ENCODE results near the gene LRFN5.

LRFN5 gene

DNA sequence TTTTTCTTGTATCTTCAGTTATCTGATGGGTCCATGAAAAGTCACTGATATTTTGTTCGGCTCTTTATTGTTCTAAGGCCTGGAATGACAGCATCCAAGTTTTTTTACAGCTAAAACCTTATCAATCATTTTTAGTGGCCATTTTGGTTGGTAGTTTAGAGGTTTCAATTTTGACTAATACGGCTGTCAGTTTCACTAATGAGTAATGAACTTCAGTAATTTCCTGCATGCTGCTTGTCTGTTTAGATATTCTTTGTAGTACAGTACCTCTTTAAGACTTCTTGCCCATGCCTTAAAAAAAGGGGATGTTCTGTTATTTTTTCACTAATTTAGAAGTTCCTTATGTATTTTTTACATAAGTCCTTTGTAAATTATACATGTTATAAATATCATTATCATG, 176.7 kb downstream of the LRFN5 start:
- Histone ChIP-seq H3K36me3 (ENCODE audit: insufficient read depth, low read length) (no peaks in the 10 kb centered on the region), H3K4me3 (ENCODE audit: low read length) (no peak overlapping the region), H3K4me1 (ENCODE audit: insufficient read depth, low read length) (no peaks in the 10 kb centered on the region), H3K9me3 (ENCODE audit: insufficient read depth, low read depth, low read length) (no peaks in the 10 kb centered on the region), H3K27me3 (ENCODE audit: insufficient read depth, low read length) (no peaks in the 10 kb centered on the region), H3K9ac (ENCODE audit: low read depth, low read length) (no peak overlapping the region), H3K27ac (ENCODE audit: low read depth, low read length) (no peak overlapping the region)
- WGBS, result 94% methylated on average over 2 of the region's 2 CpGs

DNA sequence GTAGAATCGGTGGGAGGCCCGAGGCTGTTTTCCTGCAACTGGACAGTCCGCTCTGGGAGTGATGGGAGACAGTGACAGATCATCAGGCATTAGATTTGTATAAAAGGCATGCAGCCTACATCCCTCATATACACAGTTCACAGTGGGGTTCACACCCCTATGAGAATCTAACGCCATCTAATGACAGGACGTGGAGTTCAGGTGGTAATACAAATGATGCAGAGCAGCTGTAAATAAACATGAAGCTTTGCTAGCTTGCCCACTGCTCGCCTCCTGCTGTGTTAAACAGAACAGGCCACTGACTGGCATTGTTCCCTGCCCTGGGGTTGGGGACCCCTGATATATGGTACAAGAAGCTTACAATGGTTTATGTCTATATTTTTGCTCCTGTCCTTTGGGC, 179.0 kb downstream of the LRFN5 start:
- H3K36me3 ChIP-seq (ENCODE audit: insufficient read depth, low read length), result no peaks in the 10 kb centered on the region
- no peak overlapping the region for H3K27ac ChIP-seq (ENCODE audit: low read depth, low read length)
- no peaks in the 10 kb centered on the region for H3K27me3 ChIP-seq (ENCODE audit: insufficient read depth, low read length)
- H3K4me1 ChIP-seq (ENCODE audit: insufficient read depth, low read length), result no peaks in the 10 kb centered on the region
- 87% methylated on average over 6 of the region's 6 CpGs for WGBS
- no peak overlapping the region for H3K9ac ChIP-seq (ENCODE audit: low read depth, low read length)
- H3K4me3 ChIP-seq (ENCODE audit: low read length), result no peak overlapping the region
- H3K9me3 ChIP-seq (ENCODE audit: insufficient read depth, low read depth, low read length), result no peaks in the 10 kb centered on the region

GRCh38 chr14:41799817-41800216, 193.1 kb downstream of the LRFN5 start:
- Histone ChIP-seq H3K27me3 (ENCODE audit: insufficient read depth, low read length) (no peaks in the 10 kb centered on the region), H3K9me3 (ENCODE audit: insufficient read depth, low read depth, low read length) (no peaks in the 10 kb centered on the region), H3K4me3 (ENCODE audit: low read length) (no peak overlapping the region), H3K36me3 (ENCODE audit: insufficient read depth, low read length) (no peaks in the 10 kb centered on the region), H3K4me1 (ENCODE audit: insufficient read depth, low read length) (no peaks in the 10 kb centered on the region), H3K27ac (ENCODE audit: low read depth, low read length) (no peak overlapping the region), H3K9ac (ENCODE audit: low read depth, low read length) (no peak overlapping the region)
- WGBS, result no CpG with 5 or more reads among the region's 1 CpG

- Histone ChIP-seq H3K36me3 (ENCODE audit: insufficient read depth, low read length) (no peaks in the 10 kb centered on the region), H3K4me3 (ENCODE audit: low read length) (no peak overlapping the region), H3K9ac (ENCODE audit: low read depth, low read length) (no peak overlapping the region), H3K27me3 (ENCODE audit: insufficient read depth, low read length) (no peaks in the 10 kb centered on the region), H3K4me1 (ENCODE audit: insufficient read depth, low read length) (no peaks in the 10 kb centered on the region), H3K27ac (ENCODE audit: low read depth, low read length) (no peak overlapping the region), H3K9me3 (ENCODE audit: insufficient read depth, low read depth, low read length) (no peaks in the 10 kb centered on the region)
- WGBS, result 99% methylated on average over 5 of the region's 5 CpGs
Measured at GRCh38 chr14:41805633-41806032, 199.0 kb downstream of the LRFN5 start.

GRCh38 chr14:41806366-41806975, 199.8 kb downstream of the LRFN5 start:
- 84% methylated on average over 5 of the region's 5 CpGs for WGBS
- Histone ChIP-seq H3K9me3 (ENCODE audit: insufficient read depth, low read depth, low read length) (no peaks in the 10 kb centered on the region), H3K27me3 (ENCODE audit: insufficient read depth, low read length) (no peaks in the 10 kb centered on the region), H3K4me3 (ENCODE audit: low read length) (no peak overlapping the region), H3K4me1 (ENCODE audit: insufficient read depth, low read length) (no peaks in the 10 kb centered on the region), H3K27ac (ENCODE audit: low read depth, low read length) (no peak overlapping the region), H3K9ac (ENCODE audit: low read depth, low read length) (no peak overlapping the region), H3K36me3 (ENCODE audit: insufficient read depth, low read length) (no peaks in the 10 kb centered on the region)

DNA sequence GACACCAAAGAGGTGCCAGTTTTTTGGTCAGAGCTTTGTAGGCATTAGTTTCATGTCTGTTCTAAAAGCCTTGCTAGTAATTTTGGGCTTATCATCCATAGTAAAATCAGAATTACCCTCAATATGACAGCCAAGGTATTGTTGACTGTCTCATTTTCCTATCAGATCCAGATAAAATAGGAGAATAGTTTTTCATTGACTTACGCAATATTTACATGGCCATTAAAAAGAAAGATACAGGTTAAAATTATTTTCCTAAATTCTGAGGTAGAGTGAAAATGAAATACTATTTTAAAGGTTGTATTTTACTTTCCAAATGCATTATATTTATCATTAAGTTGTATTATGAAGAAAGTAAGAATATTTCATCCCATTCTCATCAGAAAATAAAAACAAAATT, 203.7 kb downstream of the LRFN5 start:
- no peaks in the 10 kb centered on the region for H3K36me3 ChIP-seq (ENCODE audit: insufficient read depth, low read length)
- WGBS, result no CpG with 5 or more reads among the region's 1 CpG

DNA sequence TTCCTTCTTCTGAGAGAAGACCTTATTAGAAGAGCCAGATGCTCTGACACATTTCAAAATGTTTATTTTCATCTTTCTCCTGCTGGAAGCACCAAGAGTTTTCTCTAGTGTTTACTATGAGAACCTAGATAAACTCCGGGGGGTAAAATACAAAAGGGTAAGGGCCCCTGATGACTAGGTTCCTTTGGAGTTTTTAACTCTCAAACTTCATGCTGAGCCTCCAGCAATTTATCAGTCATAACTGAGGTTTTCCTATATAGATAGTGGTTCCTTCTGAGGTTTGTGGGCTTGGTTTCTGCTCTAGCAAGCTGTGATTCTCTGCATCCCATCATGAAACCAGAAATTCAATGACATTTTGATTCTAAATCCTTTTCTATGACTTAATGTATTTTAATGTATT, 210.9 kb downstream of the LRFN5 start:
- H3K4me3 ChIP-seq (ENCODE audit: low read length), result no peak overlapping the region
- no peak overlapping the region for H3K27ac ChIP-seq (ENCODE audit: low read depth, low read length)
- 100% methylated on average over 1 of the region's 1 CpG for WGBS
- no peaks in the 10 kb centered on the region for H3K27me3 ChIP-seq (ENCODE audit: insufficient read depth, low read length)
- no peaks in the 10 kb centered on the region for H3K9me3 ChIP-seq (ENCODE audit: insufficient read depth, low read depth, low read length)
- no peak overlapping the region for H3K9ac ChIP-seq (ENCODE audit: low read depth, low read length)
- no peaks in the 10 kb centered on the region for H3K4me1 ChIP-seq (ENCODE audit: insufficient read depth, low read length)
- H3K36me3 ChIP-seq (ENCODE audit: insufficient read depth, low read length), result no peaks in the 10 kb centered on the region

More for the DNA sequence above, 203.7 kb downstream of the LRFN5 start:
- Histone ChIP-seq H3K9me3 (ENCODE audit: insufficient read depth, low read depth, low read length) (no peaks in the 10 kb centered on the region), H3K27me3 (ENCODE audit: insufficient read depth, low read length) (no peaks in the 10 kb centered on the region), H3K9ac (ENCODE audit: low read depth, low read length) (no peak overlapping the region), H3K4me3 (ENCODE audit: low read length) (no peak overlapping the region), H3K27ac (ENCODE audit: low read depth, low read length) (no peak overlapping the region), H3K4me1 (ENCODE audit: insufficient read depth, low read length) (no peaks in the 10 kb centered on the region)

DNA sequence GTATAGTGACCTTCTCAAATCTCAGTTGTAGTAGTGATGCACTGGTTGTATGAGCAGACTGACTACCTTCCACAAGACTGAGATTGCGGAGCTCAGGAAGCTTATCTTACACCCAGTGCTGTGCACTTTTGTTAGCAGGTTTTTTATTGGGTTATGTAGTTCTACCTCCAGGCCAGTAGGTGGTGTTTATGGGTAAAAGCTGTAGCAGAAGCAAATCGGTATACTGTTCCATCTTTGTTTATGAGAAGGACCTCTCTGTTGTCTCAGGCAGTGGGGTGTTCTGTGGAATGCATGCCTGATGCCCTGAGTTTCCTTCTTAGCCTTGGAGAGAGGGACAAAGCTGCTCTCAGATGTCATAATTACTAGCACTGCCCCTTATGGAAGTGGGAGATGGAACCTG, 217.8 kb downstream of the LRFN5 start:
- WGBS, result 93% methylated on average over 2 of the region's 2 CpGs

DNA sequence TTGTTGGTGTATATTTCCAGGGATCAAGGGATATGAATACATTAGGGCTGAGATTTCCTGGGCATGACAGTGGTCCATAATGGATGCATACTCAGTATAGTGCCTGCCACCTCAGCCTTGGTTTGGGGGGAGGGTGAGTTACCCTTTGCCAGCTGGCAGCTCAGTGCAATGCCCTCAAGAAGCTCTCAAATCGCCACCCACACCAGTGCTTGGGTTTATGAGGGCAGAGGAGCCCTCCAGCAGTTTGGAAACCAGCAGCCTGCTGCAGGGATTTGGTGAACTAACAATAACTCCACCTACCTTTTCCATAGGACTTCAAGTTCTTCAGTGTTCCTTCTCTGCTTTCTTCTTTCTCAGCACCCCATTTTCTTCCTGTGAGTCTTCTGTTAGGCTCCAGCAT, 218.9 kb downstream of the LRFN5 start:
- Histone ChIP-seq H3K36me3 (ENCODE audit: insufficient read depth, low read length) (no peaks in the 10 kb centered on the region), H3K27ac (ENCODE audit: low read depth, low read length) (no peak overlapping the region), H3K4me3 (ENCODE audit: low read length) (no peak overlapping the region), H3K9ac (ENCODE audit: low read depth, low read length) (no peak overlapping the region), H3K4me1 (ENCODE audit: insufficient read depth, low read length) (no peaks in the 10 kb centered on the region), H3K9me3 (ENCODE audit: insufficient read depth, low read depth, low read length) (no peaks in the 10 kb centered on the region), H3K27me3 (ENCODE audit: insufficient read depth, low read length) (no peaks in the 10 kb centered on the region)
- 100% methylated on average over 1 of the region's 1 CpG for WGBS

More for the DNA sequence above, 217.8 kb downstream of the LRFN5 start:
- no peak overlapping the region for H3K4me3 ChIP-seq (ENCODE audit: low read length)
- H3K27me3 ChIP-seq (ENCODE audit: insufficient read depth, low read length), result no peaks in the 10 kb centered on the region
- no peak overlapping the region for H3K9ac ChIP-seq (ENCODE audit: low read depth, low read length)
- H3K9me3 ChIP-seq (ENCODE audit: insufficient read depth, low read depth, low read length), result no peaks in the 10 kb centered on the region
- no peaks in the 10 kb centered on the region for H3K4me1 ChIP-seq (ENCODE audit: insufficient read depth, low read length)
- no peaks in the 10 kb centered on the region for H3K36me3 ChIP-seq (ENCODE audit: insufficient read depth, low read length)
- no peak overlapping the region for H3K27ac ChIP-seq (ENCODE audit: low read depth, low read length)

- 93% methylated on average over 1 of the region's 2 CpGs for WGBS
- H3K4me3 ChIP-seq (ENCODE audit: low read length), result no peak overlapping the region
- H3K9ac ChIP-seq (ENCODE audit: low read depth, low read length), result no peak overlapping the region
- H3K36me3 ChIP-seq (ENCODE audit: insufficient read depth, low read length), result no peaks in the 10 kb centered on the region
- no peaks in the 10 kb centered on the region for H3K27me3 ChIP-seq (ENCODE audit: insufficient read depth, low read length)
- no peaks in the 10 kb centered on the region for H3K9me3 ChIP-seq (ENCODE audit: insufficient read depth, low read depth, low read length)
- no peak overlapping the region for H3K27ac ChIP-seq (ENCODE audit: low read depth, low read length)
- no peaks in the 10 kb centered on the region for H3K4me1 ChIP-seq (ENCODE audit: insufficient read depth, low read length)
Measured at GRCh38 chr14:41830714-41831406, 224.2 kb downstream of the LRFN5 start.

DNA sequence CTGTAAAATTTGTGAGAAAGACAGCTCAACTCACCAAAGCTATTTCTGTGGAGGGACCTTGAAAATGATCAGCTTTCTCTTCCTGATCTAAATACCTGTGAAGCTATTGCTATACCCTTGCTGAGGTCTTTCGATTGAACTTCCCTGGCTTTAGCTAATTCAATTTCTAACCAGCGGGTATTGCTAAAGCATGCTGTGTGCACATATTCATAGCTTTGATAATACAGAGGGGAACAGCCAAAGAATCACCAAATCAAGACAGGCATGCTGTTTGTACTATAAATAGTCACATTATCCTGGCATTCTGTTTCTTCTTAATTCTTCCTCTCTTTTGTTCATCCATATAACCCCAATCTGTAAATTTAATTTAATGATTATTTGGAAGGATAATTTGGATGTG, 233.0 kb downstream of the LRFN5 start:
- Histone ChIP-seq H3K4me3 (ENCODE audit: low read length) (no peak overlapping the region), H3K9ac (ENCODE audit: low read depth, low read length) (no peak overlapping the region), H3K27me3 (ENCODE audit: insufficient read depth, low read length) (no peaks in the 10 kb centered on the region), H3K9me3 (ENCODE audit: insufficient read depth, low read depth, low read length) (no peaks in the 10 kb centered on the region), H3K27ac (ENCODE audit: low read depth, low read length) (no peak overlapping the region), H3K4me1 (ENCODE audit: insufficient read depth, low read length) (no peaks in the 10 kb centered on the region), H3K36me3 (ENCODE audit: insufficient read depth, low read length) (no peaks in the 10 kb centered on the region)
- WGBS, result 88% methylated on average over 2 of the region's 2 CpGs

- Histone ChIP-seq H3K36me3 (ENCODE audit: insufficient read depth, low read length) (no peaks in the 10 kb centered on the region), H3K4me3 (ENCODE audit: low read length) (no peak overlapping the region), H3K27me3 (ENCODE audit: insufficient read depth, low read length) (no peaks in the 10 kb centered on the region), H3K9ac (ENCODE audit: low read depth, low read length) (no peak overlapping the region), H3K9me3 (ENCODE audit: insufficient read depth, low read depth, low read length) (no peaks in the 10 kb centered on the region), H3K27ac (ENCODE audit: low read depth, low read length) (no peak overlapping the region), H3K4me1 (ENCODE audit: insufficient read depth, low read length) (no peaks in the 10 kb centered on the region)
- 86% methylated on average over 2 of the region's 2 CpGs for WGBS
Measured at GRCh38 chr14:41859336-41859735, 252.7 kb downstream of the LRFN5 start.

Data from HUES64 (cell line).